Lung (tissue), 12 donors: ENCODE data around the gene FBN2. TPM values are rescaled to one million over a fixed set of nuclear protein-coding genes. Genes with fewer than 3 reads are reported as not detected.

ENCODE experiments used
- ATAC-seq: fragments of 200-7000 bp; cut with Tn5 transposase; one replicate; pipeline ENCODE4 v1.9.1; 2020; ENCODE audit warnings: moderate number of reproducible peaks; ENCODE audit not compliant: insufficient read depth, low FRiP score
- DNase-seq, 3 donors: peaks; one replicate each; pipeline ENCODE4 v3.0.0-alpha.2; 2013 to 2017
- H3K27ac ChIP-seq, 2 donors: one replicate each; pipeline ENCODE4 v1.5.1; 2013; ENCODE audit warnings: mild to moderate bottlenecking in 2 of 2, moderate library complexity in 2 of 2, control low read depth in 1 of 2, inconsistent platforms in 1 of 2, low read depth in 1 of 2, low read length in 1 of 2
- H3K27me3 ChIP-seq, 3 donors: one replicate each; pipeline ENCODE4 v1.5.1; 2013; ENCODE audit warnings: low read length in 2 of 3; ENCODE audit not compliant: control insufficient read depth in 3 of 3, insufficient read depth in 3 of 3
- H3K36me3 ChIP-seq, 4 donors: one replicate each; pipeline ENCODE4 v1.5.1; 2013; ENCODE audit warnings: low read length in 4 of 4, mild to moderate bottlenecking in 1 of 4, moderate library complexity in 1 of 4; ENCODE audit not compliant: control insufficient read depth in 4 of 4, insufficient read depth in 4 of 4
- H3K4me1 ChIP-seq, 5 donors: one replicate each; pipeline ENCODE4 v1.5.1; 2013; ENCODE audit warnings: low read length in 5 of 5, mild to moderate bottlenecking in 2 of 5, moderate library complexity in 1 of 5; ENCODE audit not compliant: control insufficient read depth in 5 of 5, insufficient read depth in 5 of 5
- H3K4me3 ChIP-seq: one replicate; pipeline ENCODE4 v1.5.1; 2013; ENCODE audit warnings: mild to moderate bottlenecking, control low read depth, moderate library complexity
- H3K9ac ChIP-seq, 2 donors: one replicate each; pipeline ENCODE4 v1.5.1; 2013; ENCODE audit warnings: low read length in 2 of 2, control low read depth in 1 of 2; ENCODE audit not compliant: insufficient read depth in 1 of 2
- H3K9me3 ChIP-seq, 4 donors: one replicate each; pipeline ENCODE4 v1.5.1; 2013; ENCODE audit warnings: low read length in 3 of 4, mild to moderate bottlenecking in 1 of 4, moderate library complexity in 1 of 4; ENCODE audit not compliant: control insufficient read depth in 4 of 4, insufficient read depth in 3 of 4
- WGBS, 2 donors: extraction: QIAGEN DNeasy Blood & Tissue Kit; methylation state at CpG; one replicate each; pipeline ENCODE4 v1.1.7; 2013; 5-methylcytosine and 5-hydroxymethylcytosine counted together
- polyA plus RNA-seq, 2 donors: library from polyadenylated mRNA; stranded (reverse); fragments of 200-250 nt; gene quantifications; one replicate each; pipeline ENCODE4 v1.2.1, GENCODE V29; 2013
- total RNA-seq, 2 donors: library from RNA; depleted of rRNA in 1 of 2; stranded (reverse); fragments of >200 nt in 1 of 2; gene quantifications; one replicate each; pipeline ENCODE4 v1.2.1, GENCODE V29; 2014 to 2021
- TF ChIP-seq, protein P1 (sequence below): IDR thresholded peaks from 2 replicates; pipeline ENCODE4 v1.5.1; 2012; ENCODE audit warnings: mild to moderate bottlenecking; ENCODE audit errors: control extremely low read depth, extremely low read depth
- donor health status: control.
- donor health status: control.
- donor health status: Bipolar disorder and iron deficiency.
- donor health status: healthy.
- donor health status: DM: yes; HTN: yes; CAD: no.

Gene FBN2
- total and polyA plus RNA-seq, 4 donors = 0.06 to 13.1 (median 1.1) TPM

DNA sequence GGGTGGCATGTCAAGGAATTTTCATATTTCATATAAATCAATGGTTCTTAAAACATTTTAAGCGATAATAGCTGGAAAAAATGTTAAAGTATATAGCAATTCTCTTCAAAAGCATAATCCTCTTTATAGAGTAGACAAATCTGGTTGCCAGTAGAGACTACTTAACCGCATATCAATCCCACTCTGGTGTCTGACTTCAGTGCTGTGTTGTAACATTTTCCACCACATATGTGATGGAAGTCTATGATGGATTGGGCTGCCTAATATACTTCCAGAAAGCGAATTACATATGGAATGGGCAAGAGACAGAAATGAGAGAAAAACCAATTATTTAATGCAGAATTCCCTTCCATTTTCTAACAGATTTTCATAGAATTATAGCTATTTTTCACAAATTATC is 54.3 kb downstream of the FBN2 start:
- DNase-seq = peak in 1 of 3 donors; percentile 9
- Histone ChIP-seq H3K4me1 (peaks cover 0 to 5% (median 0%) of the 10 kb centered on the region in 5 donors), H3K4me3 (no peak overlapping the region), H3K27ac (no peak overlapping the region), H3K27me3 (no peaks in the 10 kb centered on the region), H3K9ac (no peak overlapping the region), H3K9me3 (no peaks in the 10 kb centered on the region), H3K36me3 (no peaks in the 10 kb centered on the region)
- TF ChIP-seq, protein P1, sequence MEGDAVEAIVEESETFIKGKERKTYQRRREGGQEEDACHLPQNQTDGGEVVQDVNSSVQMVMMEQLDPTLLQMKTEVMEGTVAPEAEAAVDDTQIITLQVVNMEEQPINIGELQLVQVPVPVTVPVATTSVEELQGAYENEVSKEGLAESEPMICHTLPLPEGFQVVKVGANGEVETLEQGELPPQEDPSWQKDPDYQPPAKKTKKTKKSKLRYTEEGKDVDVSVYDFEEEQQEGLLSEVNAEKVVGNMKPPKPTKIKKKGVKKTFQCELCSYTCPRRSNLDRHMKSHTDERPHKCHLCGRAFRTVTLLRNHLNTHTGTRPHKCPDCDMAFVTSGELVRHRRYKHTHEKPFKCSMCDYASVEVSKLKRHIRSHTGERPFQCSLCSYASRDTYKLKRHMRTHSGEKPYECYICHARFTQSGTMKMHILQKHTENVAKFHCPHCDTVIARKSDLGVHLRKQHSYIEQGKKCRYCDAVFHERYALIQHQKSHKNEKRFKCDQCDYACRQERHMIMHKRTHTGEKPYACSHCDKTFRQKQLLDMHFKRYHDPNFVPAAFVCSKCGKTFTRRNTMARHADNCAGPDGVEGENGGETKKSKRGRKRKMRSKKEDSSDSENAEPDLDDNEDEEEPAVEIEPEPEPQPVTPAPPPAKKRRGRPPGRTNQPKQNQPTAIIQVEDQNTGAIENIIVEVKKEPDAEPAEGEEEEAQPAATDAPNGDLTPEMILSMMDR = no peak
- no peak for ATAC-seq
- 92 to 98% methylated on average over 3 of the region's 3 CpGs for WGBS, 2 donors

DNA sequence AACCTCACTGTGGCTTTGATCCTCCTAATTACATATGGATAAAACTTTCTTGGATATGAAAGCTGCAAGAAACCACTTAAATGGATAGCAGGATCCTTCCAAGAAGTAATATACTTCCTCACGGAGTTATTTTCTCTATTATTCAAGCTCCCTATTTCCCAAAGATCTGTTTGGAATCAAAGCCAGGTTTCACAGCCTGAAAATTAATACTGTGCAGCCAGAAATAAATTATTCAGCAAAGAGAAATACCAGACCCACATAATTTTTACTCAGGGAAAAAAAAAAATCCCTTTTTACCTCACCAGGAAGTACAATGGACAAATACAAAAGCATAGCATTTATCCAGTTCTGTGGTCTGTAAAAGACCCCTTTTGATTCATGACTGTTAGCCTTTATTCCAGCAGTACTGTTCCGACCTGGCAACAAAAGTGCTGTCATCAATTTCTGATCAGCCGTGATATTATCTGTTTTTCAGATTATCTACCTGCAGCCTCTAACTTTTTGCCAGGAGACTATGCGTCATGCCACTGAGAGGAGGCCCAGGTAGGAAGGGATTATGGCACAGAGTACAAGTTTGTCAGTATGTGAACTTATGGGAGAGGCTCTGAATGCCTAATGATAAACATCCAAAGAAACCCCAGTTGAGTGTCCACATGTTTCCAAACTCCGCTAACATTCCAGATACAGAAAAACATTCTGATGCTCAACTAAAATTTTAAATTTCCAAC is 57.0 kb downstream of the FBN2 start:
- Histone ChIP-seq H3K27me3 (no peaks in the 10 kb centered on the region), H3K9ac (no peak overlapping the region), H3K4me3 (no peak overlapping the region), H3K27ac (no peak overlapping the region), H3K4me1 (peaks cover 0 to 6% (median 0%) of the 10 kb centered on the region in 5 donors), H3K9me3 (no peaks in the 10 kb centered on the region), H3K36me3 (no peaks in the 10 kb centered on the region)
- ATAC-seq (no peak), DNase-seq (no peak)
- WGBS, 2 donors = 91 to 93% methylated on average over 5 of the region's 5 CpGs
- TF ChIP-seq, protein P1 = no peak

DNA sequence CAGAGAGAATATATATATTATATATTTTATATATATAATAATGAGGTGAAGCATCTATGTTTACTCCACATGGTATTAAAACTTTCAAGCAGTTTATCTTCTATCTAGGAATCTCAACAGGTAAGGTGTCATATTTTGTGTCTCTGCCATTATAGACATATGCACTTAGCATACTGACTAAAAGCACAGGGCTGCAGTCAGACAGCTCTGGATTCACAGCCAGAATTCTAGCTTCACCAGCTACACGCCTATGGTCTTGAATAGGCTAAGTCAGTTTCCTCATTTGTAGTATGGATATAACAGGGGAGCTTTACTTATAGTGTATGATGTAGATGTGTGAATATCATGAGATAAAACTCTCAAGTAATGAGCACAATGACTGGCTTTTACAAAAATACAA is 57.9 kb downstream of the FBN2 start:
- WGBS, 2 donors = 86 to 96% methylated on average over 1 of the region's 1 CpG
- H3K36me3 ChIP-seq = no peaks in the 10 kb centered on the region
- no peak overlapping the region for H3K9ac ChIP-seq
- TF ChIP-seq, protein P1 = no peak
- no peak overlapping the region for H3K4me3 ChIP-seq
- H3K4me1 ChIP-seq = peaks cover 0 to 6% (median 0%) of the 10 kb centered on the region in 5 donors
- no peaks in the 10 kb centered on the region for H3K9me3 ChIP-seq
- H3K27me3 ChIP-seq = no peaks in the 10 kb centered on the region
- ATAC-seq (no peak), DNase-seq (no peak)
- H3K27ac ChIP-seq = no peak overlapping the region
